ENCODE measurements around the gene XCL1. TPM values are rescaled to one million over a fixed set of nuclear protein-coding genes. Genes with fewer than 3 reads are reported as not detected.

Gene XCL1
- total RNA-seq, 1 donor from 2014 or later: 2.6 TPM

- intact Hi-C loops (cut with micrococcal nuclease): loop anchor here (1.0 to 10.0 kb wide), 8 partner anchors 164 to 1109 kb away; partner anchors contain the start of gene ATP1B1
Measured at GRCh38 chr1:168603501-168604110, 27.2 kb downstream of the XCL1 start.

GRCh38 chr1:168605443-168605842 lies 29.0 kb downstream of the XCL1 start:
- intact Hi-C loops (cut with micrococcal nuclease): loop anchor here (10.0 kb wide), 1 partner anchor 529 kb away; no protein-coding TSS in a partner anchor

GRCh38 chr1:168606096-168606495 lies 29.7 kb downstream of the XCL1 start:
- intact Hi-C loops (cut with micrococcal nuclease): loop anchor here (10.0 kb wide), 1 partner anchor 529 kb away; no protein-coding TSS in a partner anchor

DNA sequence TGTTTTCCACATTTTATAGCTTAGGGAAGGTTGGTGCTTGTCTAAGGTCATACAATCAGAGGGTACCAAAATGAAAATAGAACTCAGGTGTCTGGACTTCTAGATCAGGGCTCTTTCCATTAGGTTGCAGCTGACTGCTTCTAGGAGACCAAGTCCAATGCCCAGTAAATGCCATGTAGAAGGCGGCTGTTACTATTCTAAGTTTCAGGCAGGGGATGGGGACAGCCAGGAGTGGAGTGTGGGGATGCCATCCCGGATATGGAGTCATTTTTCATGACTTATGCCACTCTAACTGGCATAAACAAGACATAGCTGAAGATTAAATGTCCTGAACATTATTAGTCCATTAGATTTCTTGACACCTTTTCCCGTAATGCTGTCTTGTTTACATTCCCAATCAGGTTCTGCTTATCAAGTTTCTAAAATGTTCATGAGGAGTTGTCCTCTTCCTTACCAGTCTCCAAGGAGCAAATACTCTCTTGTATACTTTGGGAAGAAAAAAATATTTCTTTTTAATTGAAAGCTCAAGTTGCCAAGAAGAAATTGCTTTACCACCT lies 31.5 kb downstream of the XCL1 start:
- intact Hi-C loops (cut with micrococcal nuclease): loop anchor here (10.0 kb wide), 1 partner anchor 527 kb away; no protein-coding TSS in a partner anchor

DNA sequence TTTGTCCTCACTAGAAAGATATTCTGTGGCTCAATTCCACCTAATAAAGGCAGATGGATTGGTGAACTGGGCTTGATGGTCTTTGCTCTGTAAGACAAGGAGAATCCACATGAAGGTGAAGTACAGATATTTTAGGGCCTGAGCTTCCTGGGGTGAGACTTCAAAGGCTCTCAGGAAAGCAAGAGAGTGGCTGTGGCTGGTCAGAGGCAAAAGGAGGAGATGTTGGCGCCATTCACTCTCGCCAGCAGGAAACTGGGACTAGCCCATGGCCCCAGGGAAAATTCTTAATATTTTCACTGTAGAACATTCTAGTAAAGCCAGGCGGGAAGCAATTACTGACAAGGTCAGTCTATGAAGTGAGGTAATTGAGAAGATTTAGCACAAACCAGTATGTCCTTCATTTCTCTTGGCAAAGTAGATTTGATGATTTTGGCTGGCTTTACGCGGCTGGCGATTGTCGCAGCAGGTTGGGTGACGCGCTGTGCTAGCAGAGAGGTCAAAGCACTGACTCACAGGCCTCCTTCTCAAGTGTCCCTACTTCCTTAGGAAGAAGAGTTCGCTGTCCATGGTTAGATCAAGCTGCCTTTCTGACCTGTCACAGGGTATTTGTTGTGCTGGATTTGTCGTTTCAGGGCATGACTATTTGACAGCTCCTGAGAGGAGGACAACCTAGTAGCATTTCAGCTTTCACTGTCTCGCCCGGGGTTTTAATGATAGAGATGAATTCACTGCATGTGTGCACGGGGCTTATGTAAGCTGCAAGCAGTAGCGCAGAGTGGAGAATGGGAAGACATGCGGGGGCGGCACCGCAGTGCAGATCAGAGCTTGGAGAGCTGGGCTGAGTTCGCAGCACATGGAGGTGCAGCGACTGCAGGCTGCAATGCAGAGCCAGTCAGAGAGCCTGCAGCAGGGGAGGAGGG lies 32.7 kb downstream of the XCL1 start:
- intact Hi-C loops (cut with micrococcal nuclease): loop anchor here (10.0 kb wide), 1 partner anchor 526 kb away; no protein-coding TSS in a partner anchor

DNA sequence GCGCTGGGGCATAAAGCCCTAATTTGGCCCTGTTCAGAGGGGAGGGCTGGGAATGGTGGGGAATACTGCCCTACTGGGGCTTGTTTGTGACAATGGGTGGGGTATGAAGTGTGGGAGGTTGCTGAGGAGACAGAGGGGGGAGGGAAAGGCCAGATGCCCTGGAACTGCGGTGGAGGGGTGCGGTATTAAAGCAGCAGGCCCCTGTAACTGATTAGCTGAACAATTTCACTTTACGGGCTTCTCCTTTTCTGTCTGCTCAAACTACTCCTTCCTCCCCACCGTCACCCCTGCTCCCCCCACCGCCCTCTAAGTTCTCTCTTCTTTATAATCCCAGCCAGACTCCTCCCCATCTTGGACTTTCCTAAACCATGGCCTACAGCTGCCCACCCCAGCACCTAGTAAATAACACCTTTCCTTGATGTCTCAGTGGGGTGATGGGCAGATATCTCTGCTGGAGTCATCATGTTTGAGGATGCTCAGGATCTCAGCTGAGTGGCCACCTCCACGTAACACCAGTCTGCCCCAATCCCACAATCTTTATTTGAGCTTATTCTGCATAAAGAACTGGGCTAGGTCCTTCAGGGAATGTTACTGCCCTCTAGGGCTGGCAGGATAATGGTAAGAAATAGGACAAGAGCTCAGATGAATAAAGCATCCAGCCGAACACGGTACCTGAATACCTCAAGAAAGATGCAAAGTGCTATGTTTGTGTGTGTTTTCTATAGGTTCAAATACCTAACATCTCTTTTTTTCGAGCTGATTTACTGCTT lies 33.5 kb downstream of the XCL1 start:
- intact Hi-C loops (cut with micrococcal nuclease): loop anchor here (10.0 kb wide), 1 partner anchor 525 kb away; no protein-coding TSS in a partner anchor

DNA sequence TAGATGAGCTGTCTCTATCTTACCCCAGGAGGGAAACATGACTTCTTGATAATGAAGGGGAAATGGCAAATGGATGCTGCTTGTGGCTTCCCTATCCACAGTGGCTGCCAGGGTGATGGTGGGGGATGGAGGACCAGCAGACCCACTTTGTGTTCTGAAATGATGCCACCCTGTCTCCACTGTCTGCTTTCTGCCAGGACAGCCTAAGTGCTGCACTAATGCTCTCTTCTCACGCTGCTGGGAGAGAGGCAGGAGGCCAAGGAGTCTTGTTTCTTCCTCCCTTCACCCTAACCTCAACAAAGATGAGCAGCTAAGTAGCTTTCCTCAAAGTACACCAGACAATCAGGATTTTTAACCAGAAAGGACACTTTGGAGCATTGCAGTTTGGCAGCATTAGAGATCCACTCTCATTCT lies 36.6 kb downstream of the XCL1 start:
- intact Hi-C loops (cut with micrococcal nuclease): no loop called here

GRCh38 chr1:168613691-168614231 lies 37.4 kb downstream of the XCL1 start:
- intact Hi-C loops (cut with micrococcal nuclease): no loop called here

DNA sequence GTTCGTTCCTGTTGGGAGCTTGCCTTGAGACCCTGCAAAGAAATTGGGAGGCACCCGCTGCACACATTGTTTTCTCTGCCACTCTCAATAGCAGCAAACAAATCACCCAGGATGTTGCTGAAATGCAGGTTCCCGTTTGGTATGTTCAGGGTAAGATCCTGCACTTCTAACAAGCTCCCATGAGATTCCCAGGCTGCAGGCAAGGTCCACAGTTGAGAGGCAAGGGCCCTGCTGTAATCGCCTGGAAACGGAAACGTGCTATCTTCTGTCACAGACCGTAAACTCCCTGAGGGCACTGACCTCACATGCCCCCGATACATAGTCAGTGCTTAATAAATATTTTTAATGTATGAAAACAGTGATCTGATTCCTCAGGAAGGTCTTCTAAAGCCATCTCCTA lies 37.8 kb downstream of the XCL1 start:
- intact Hi-C loops (cut with micrococcal nuclease): no loop called here

DNA sequence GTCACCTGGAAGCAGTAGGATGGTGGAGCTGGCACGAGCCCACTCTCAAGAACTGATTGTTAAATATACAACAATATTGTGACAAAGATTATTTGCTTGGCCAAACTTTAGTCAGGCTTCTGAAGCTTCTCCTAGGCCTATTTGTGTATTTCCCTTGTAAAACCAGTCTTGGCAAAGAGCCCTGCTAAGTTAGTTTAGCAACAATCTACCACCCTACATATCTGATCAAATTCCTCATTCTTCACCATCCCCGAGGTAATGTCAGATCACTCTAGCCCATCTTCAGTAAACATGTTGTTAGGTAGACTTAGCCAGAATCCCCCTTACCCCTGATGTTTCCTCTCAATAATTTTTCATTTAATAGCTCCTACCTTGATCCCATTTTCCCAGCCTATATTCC lies 39.6 kb downstream of the XCL1 start:
- intact Hi-C loops (cut with micrococcal nuclease): no loop called here

- intact Hi-C loops (cut with micrococcal nuclease): no loop called here
Measured at GRCh38 chr1:168617974-168618750, 41.8 kb downstream of the XCL1 start.

- intact Hi-C loops (cut with micrococcal nuclease): no loop called here
Measured at GRCh38 chr1:168618886-168619285, 42.5 kb downstream of the XCL1 start.

- intact Hi-C loops (cut with micrococcal nuclease): no loop called here
Measured at GRCh38 chr1:168621356-168621755, 45.0 kb downstream of the XCL1 start.

DNA sequence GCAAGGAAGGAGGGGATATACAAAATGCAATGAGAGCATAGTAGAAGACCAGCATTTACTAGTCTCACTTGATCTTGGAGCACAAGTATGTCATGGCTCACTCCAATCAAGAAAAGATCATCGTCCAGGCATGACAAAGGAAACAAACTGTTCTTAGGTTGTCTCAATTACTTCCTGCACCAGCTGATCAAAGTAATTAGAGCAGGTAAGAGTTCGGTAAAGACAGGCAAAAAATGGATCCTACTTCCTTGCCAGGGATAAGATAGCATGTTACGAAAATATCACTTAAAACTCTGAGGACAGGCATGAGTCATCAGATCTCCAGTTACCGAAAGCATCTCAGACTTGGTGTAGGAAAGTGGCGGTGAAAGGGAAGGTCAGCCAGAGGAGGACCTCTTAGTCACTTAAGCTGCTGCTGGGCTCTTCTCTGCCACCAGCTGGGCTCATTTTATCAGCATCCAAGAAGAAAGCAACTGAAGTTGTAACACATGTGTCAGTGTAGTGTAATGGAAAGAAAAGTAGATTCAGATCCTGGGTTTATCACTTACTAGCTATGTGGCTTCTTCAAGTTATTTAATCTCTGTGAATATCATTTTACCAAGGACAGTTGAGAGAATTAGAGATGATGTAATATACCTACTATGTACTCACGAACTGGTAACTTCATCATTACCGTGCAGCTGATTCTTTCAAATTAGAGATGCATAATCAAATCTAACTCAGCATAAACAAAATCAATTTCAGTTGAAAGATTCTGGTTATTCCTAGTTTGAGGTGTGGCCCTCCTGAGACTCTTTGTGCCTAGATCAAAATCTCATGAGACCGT lies 46.8 kb downstream of the XCL1 start:
- intact Hi-C loops (cut with micrococcal nuclease): no loop called here

DNA sequence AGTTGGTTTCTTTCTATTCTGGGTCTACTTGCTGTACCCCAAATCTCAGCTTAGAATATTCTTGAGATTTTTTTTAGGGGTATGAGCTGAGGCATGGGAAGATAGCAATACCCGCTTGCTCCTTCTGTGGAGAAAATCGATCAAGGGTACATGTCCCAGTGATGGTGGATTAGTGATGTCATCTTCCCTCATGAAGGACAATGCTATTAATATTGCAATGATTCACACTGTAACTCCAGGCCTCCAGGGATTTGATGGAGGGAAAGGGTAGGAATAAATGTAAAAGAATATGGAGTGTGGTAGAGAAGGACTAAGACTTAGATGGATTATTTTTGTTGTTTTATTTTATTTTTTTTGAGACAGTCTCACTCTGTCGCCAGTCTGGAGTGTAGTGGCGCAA lies 47.4 kb downstream of the XCL1 start:
- intact Hi-C loops (cut with micrococcal nuclease): no loop called here

- intact Hi-C loops (cut with micrococcal nuclease): no loop called here
Measured at GRCh38 chr1:168626326-168626725, 49.9 kb downstream of the XCL1 start.

DNA sequence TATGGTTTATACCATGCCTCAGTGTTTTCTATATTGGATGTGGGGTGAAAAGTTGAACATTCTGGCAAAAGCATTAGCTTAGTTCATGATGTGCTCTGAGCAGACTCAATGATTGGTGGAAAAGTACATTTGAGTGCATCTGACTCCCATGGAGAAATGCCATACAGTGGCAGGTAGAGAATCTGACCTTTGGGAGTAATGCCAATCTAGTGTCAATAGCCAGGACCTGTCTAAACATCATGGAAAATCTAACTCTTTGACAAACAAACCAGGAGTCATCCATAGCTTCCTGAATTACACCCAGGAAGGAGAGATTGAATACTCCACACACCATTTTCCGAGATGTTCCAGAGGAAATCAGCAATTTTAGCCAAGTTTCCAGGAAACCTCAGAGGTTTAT lies 51.0 kb downstream of the XCL1 start:
- intact Hi-C loops (cut with micrococcal nuclease): no loop called here

DNA sequence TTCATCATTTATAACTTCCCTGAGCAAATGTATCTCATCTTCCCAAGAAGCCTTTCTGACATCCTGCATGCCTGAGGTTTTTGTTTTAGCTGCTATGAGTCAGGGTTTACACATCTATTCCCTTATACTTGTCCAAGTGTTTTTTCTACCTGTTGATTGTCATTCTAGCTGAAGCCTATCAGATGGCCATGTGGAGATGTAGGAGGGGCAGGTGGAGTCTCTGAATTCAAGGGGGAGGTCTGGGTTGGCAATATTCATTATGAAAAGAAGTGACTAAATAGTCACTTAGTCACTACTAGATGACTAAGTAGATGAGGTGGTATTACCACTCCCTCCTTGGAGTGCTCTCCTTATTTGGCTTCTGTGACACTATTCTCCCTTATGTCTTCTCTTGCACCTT lies 52.4 kb downstream of the XCL1 start:
- intact Hi-C loops (cut with micrococcal nuclease): no loop called here

- intact Hi-C loops (cut with micrococcal nuclease): no loop called here
Measured at GRCh38 chr1:168629466-168629865, 53.1 kb downstream of the XCL1 start.
